ENCODE results near the gene GNAS-AS1.

Gene GNAS-AS1

DNA sequence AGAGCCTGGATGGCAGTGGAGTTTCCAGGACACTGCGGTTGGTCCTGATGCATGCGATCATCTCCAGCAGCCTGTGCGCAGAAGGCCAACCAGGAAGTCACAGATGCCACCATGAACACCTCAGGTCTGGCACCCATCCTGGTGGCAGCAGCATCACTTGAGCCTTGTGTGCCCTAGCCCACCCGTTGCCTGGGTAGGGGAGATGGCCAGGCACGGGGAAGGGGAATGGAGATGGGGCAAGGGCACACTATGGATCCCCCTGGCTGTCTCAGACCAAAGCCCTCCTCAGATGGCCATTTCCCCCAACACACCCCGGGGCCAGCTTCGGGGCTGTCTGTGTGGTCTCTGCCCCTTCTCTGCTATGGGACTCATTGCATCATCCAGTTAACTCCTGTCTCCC lies 58.3 kb downstream of the GNAS-AS1 start:
- no peak for TF ChIP-seq NFIC (IDR thresholded peaks at IDR 0.05)
- TF ChIP-seq, protein P1, sequence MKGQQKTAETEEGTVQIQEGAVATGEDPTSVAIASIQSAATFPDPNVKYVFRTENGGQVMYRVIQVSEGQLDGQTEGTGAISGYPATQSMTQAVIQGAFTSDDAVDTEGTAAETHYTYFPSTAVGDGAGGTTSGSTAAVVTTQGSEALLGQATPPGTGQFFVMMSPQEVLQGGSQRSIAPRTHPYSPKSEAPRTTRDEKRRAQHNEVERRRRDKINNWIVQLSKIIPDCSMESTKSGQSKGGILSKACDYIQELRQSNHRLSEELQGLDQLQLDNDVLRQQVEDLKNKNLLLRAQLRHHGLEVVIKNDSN (IDR thresholded peaks at IDR 0.05) = no peak
- no peak for TF ChIP-seq YY1 (IDR thresholded peaks at IDR 0.05; ENCODE audit: low read depth)
- no peak for TF ChIP-seq ZBTB7A (IDR thresholded peaks at IDR 0.05; ENCODE audit: low read depth)
- TF ChIP-seq EP300 (IDR thresholded peaks at IDR 0.05; ENCODE audit: borderline replicate concordance) = no peak

DNA sequence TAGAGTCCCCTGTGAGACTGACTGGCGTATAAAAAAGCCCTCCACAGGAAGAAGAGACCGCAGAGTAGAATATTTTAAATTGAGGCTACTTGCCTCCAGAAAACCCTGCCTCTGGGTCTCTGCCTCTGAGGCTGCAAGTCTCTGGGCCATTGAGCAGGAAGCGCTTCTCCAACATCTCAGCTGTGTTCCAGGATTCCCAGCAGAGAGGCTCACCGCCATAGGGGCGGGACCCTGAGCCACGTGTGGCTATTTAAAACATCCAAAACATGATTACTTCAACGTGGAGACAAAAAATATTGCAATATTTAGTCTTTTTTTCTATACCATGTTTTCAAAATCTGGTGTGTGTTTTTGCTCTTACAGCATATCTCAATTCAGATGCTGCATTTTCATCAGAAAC lies 59.4 kb downstream of the GNAS-AS1 start:
- TF ChIP-seq, protein P1 (IDR thresholded peaks at IDR 0.05) = no peak
- TF ChIP-seq, protein P2, sequence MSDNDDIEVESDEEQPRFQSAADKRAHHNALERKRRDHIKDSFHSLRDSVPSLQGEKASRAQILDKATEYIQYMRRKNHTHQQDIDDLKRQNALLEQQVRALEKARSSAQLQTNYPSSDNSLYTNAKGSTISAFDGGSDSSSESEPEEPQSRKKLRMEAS (IDR thresholded peaks at IDR 0.05) = no peak
- TF ChIP-seq FOXM1 (IDR thresholded peaks at IDR 0.05; ENCODE audit: borderline replicate concordance, low read depth) (no peak), TAF1 (IDR thresholded peaks at IDR 0.05; ENCODE audit: low read depth) (no peak), EGR1 (IDR thresholded peaks at IDR 0.05) (no peak), TEAD4 (IDR thresholded peaks at IDR 0.05) (no peak), TCF12 (IDR thresholded peaks at IDR 0.05; ENCODE audit: low read depth) (no peak), EP300 (IDR thresholded peaks at IDR 0.05; ENCODE audit: borderline replicate concordance) (no peak), ZBTB7A (IDR thresholded peaks at IDR 0.05; ENCODE audit: low read depth) (no peak), CEBPB (IDR thresholded peaks at IDR 0.05) (no peak), CREB1 (IDR thresholded peaks at IDR 0.05; ENCODE audit: low read depth) (no peak), RAD21 (IDR thresholded peaks at IDR 0.05; ENCODE audit: low read depth) (no peak), YY1 (IDR thresholded peaks at IDR 0.05; ENCODE audit: low read depth) (no peak), NFIC (IDR thresholded peaks at IDR 0.05) (no peak)
- TF ChIP-seq, protein P3, sequence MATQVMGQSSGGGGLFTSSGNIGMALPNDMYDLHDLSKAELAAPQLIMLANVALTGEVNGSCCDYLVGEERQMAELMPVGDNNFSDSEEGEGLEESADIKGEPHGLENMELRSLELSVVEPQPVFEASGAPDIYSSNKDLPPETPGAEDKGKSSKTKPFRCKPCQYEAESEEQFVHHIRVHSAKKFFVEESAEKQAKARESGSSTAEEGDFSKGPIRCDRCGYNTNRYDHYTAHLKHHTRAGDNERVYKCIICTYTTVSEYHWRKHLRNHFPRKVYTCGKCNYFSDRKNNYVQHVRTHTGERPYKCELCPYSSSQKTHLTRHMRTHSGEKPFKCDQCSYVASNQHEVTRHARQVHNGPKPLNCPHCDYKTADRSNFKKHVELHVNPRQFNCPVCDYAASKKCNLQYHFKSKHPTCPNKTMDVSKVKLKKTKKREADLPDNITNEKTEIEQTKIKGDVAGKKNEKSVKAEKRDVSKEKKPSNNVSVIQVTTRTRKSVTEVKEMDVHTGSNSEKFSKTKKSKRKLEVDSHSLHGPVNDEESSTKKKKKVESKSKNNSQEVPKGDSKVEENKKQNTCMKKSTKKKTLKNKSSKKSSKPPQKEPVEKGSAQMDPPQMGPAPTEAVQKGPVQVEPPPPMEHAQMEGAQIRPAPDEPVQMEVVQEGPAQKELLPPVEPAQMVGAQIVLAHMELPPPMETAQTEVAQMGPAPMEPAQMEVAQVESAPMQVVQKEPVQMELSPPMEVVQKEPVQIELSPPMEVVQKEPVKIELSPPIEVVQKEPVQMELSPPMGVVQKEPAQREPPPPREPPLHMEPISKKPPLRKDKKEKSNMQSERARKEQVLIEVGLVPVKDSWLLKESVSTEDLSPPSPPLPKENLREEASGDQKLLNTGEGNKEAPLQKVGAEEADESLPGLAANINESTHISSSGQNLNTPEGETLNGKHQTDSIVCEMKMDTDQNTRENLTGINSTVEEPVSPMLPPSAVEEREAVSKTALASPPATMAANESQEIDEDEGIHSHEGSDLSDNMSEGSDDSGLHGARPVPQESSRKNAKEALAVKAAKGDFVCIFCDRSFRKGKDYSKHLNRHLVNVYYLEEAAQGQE (IDR thresholded peaks at IDR 0.05; ENCODE audit: low read depth) = no peak

DNA sequence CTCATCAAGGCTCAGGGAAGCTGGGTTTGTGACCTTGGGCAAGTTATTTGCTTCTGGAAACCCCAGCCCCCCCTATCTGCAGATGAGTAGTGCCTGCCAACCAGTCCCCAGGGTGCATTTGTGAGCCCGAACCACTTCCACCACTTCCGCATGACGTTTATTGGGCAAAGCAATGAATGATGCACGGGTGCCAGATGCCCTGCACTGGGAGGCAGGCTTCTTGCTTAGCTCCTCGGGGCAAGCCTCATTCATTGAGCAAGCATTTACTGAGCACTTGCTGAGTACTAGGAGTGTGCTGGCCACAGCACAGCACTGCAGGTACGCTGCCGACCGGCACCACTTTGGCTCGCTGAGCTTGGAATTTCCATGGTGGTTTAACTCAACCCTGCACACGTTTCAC lies 60.2 kb downstream of the GNAS-AS1 start:
- TF ChIP-seq, protein P3 (IDR thresholded peaks at IDR 0.05; ENCODE audit: low read depth) = no peak
- TF ChIP-seq FOXM1 (IDR thresholded peaks at IDR 0.05; ENCODE audit: borderline replicate concordance, low read depth) = no peak
- no peak for TF ChIP-seq YY1 (IDR thresholded peaks at IDR 0.05; ENCODE audit: low read depth)
- no peak for TF ChIP-seq TAF1 (IDR thresholded peaks at IDR 0.05; ENCODE audit: low read depth)
- TF ChIP-seq CEBPB (IDR thresholded peaks at IDR 0.05) = no peak
- no peak for TF ChIP-seq TCF12 (IDR thresholded peaks at IDR 0.05; ENCODE audit: low read depth)
- TF ChIP-seq, protein P1 (IDR thresholded peaks at IDR 0.05) = no peak
- no peak for TF ChIP-seq TEAD4 (IDR thresholded peaks at IDR 0.05)
- TF ChIP-seq, protein P2 (IDR thresholded peaks at IDR 0.05) = no peak
- TF ChIP-seq CREB1 (IDR thresholded peaks at IDR 0.05; ENCODE audit: low read depth) = no peak
- TF ChIP-seq RAD21 (IDR thresholded peaks at IDR 0.05; ENCODE audit: low read depth) = no peak

DNA sequence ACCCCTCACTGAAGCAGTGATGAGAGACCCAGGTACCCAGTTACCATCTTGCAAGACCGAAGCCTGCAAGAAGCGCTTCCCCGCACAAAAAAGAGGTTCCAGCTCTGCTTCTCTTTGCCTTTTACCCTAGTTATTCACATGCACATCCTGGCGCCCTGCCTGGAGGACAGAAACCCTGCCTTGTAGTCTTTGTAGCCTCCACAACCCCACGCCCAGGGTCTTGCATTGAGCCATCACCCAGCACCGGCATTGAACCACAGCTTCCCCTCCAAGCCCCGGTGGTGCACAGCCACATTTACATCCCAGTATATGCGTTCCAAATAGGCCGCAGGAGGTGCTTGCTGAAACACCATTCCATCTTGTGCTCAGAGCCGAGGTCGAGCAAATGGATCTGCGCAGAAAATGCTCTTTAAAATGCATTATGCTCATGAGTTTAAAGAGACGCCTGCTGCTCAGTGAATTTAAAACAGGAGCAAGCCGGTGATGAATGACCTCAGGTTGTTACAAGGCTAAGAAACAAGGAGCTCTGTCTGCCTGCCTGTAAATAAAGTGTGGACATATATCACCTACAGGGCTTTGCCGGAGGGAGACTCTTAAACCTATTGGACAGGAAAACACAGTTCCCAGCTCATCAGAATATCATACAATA lies 61.7 kb downstream of the GNAS-AS1 start:
- no peak for TF ChIP-seq CEBPB (IDR thresholded peaks at IDR 0.05)
- no peak for TF ChIP-seq TAF1 (IDR thresholded peaks at IDR 0.05; ENCODE audit: low read depth)
- no peak for TF ChIP-seq ZBTB7A (IDR thresholded peaks at IDR 0.05; ENCODE audit: low read depth)
- TF ChIP-seq TEAD4 (IDR thresholded peaks at IDR 0.05) = no peak
- TF ChIP-seq, protein P2 (IDR thresholded peaks at IDR 0.05) = no peak
- no peak for TF ChIP-seq RAD21 (IDR thresholded peaks at IDR 0.05; ENCODE audit: low read depth)
- TF ChIP-seq, protein P3 (IDR thresholded peaks at IDR 0.05; ENCODE audit: low read depth) = no peak
- TF ChIP-seq FOXM1 (IDR thresholded peaks at IDR 0.05; ENCODE audit: borderline replicate concordance, low read depth) = no peak
- no peak for TF ChIP-seq YY1 (IDR thresholded peaks at IDR 0.05; ENCODE audit: low read depth)
- no peak for TF ChIP-seq TCF12 (IDR thresholded peaks at IDR 0.05; ENCODE audit: low read depth)
- no peak for TF ChIP-seq NFIC (IDR thresholded peaks at IDR 0.05)
- TF ChIP-seq CREB1 (IDR thresholded peaks at IDR 0.05; ENCODE audit: low read depth) = no peak
- TF ChIP-seq, protein P1 (IDR thresholded peaks at IDR 0.05) = no peak
- TF ChIP-seq EP300 (IDR thresholded peaks at IDR 0.05; ENCODE audit: borderline replicate concordance) = no peak
- TF ChIP-seq EGR1 (IDR thresholded peaks at IDR 0.05) = no peak
